GM18507 (cell line): ENCODE measurements around the gene LEMD1.
"Not testable (repeated sequence)": the region's sequence is repeated elsewhere in the genome, so short reads cannot be mapped to it uniquely, and the experiment has no call there.

ENCODE experiments used
- DNase-seq: peaks from one replicate; pipeline ENCODE4 v3.0.0; 2011; ENCODE audit warnings: low read depth; ENCODE audit not compliant: insufficient read length; ENCODE audit errors: extremely low spot score
- FAIRE-seq: peaks from 2 replicates; lab custom pipeline; 2011; peaks lifted over from hg19 to GRCh38; lab: Jason Lieb, UNC

The LEMD1 gene

DNA sequence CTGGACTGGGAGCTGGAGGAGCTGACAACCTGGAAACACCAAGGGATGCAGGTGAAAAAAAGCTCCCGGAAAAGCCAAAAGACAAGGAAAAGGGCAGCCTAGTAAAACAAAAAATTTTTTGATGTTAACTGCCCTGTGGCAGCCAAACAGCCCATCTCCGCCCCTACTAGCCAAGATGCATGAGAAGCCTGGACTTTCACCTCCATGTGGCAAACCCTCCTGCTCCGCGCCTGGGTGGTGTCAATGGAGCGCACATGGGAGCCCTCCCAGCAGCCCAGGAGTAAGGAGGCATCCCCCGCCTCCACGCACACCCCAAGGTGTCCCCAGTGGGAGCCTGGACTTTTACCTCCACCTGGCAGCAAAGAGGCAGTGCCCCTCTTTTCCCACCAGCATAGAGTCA, 30.5 kb downstream of the LEMD1 start:
- DNase-seq (no peak), FAIRE-seq (no peak)

DNA sequence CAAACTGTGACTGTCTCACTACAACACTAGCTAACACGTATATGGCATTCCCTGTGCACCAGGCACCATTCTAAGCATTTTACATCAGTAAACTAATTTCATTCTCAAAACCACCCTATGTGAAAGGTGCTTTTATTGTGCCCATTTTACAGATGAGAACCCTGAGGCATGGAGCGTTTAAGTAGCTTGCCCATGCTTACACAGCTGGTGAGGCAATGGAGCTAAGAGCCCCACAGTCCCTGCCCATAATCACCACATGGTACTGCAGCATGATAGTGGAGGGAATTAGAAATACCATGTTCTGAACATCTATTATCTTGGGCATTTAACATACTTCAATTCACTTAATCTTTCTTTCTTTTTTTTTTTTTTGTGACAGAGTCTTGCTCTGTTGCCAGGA, 34.0 kb downstream of the LEMD1 start:
- FAIRE-seq: no peak
- DNase-seq: no peak

DNA sequence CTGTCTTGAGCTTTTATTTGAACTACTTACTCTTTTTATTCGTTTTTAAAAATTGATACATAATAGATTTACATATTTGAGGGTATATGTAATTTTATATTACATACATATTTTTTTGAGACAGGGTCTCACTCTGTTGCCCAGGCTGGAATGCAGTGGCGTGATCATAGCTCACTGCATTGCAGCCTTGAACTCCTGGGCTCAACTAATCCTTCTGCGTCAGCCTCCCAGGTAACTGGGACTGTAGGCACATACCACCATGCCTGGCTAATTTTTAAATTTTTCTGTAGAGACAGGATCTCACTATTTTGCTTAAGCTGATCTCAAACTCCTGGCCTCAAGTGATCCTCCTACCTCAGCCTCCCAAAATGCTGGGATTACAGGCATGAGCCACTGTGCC, 38.9 kb downstream of the LEMD1 start:
- FAIRE-seq, DNase-seq: not testable (repeated sequence)

DNA sequence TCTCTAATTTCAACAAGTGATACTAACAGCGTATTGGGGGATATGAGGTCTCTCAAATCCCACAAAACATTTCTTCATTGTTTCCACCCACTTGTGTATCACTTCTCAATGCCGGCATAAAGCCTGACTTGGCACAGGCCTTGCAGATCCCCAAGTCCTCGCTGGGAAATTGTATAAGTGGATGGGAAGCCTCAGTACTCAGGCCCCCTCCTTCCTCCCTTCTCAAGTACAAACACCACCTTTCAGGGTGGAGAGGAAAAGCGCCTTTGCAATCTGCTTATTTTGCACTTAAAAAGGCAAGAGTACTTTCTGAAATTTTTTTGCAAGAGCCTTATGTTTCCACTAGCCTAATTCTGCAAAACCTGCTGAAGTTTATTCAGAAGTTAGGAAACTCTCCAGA, 39.3 kb downstream of the LEMD1 start:
- DNase-seq (no peak), FAIRE-seq (no peak)

DNA sequence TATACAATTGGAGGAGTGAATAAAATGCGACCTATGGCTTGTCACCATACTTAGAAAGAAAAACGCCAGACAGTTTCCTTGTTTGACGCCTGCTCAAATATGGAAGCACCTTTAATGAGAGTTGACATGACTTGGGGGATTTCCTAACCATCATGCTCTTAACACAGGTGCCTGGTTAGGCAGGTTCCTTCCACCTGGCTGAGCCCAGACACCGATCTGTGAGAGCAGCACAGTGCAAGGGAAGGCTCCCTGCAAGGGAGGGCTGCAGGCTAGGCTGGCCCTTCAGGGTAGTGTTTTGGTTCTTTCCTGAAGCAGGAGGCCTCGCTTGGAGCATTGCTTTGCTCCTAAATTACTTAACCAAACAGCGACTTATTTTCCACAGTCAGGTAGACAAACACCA, 40.6 kb downstream of the LEMD1 start:
- no peak for FAIRE-seq
- DNase-seq: no peak

DNA sequence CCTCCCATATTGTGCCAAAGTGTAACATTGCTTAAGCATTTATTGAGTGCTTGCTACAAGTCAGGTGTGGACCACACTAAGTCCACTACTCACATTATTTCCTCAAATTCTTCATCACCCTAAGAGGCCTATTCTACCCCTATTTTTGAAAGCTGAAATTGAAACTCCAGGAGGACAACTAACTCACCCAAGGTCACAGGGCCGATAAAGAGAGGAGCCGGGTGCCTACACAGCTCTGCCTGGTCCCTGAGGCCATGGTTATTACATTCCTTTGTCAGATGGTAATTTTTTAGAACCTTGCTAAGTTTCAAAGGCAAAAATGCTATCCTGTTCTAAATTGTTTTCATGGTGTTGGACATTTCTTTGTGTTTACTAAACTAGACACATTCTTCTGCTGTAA, 41.0 kb downstream of the LEMD1 start:
- FAIRE-seq: no peak
- no peak for DNase-seq

DNA sequence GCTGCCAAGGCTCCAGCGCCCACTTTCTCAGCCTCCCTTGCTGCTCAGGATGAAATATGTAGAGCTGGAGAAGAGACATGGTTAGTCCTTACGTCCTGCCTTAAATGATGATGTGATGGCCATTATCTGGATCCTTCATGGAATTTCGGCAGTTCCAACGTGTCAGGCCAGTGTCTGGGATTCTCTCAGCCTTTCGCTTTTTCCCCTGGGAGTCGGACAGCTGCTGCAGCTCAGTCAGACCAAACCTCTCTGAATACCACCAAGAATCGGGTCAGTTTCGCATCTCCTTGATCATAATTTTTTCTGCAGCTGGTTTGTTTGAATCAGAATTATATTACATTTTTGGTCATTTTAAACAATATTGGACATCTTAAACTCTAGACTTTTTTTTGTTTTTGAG, 42.8 kb downstream of the LEMD1 start:
- FAIRE-seq (no peak), DNase-seq (no peak)

DNA sequence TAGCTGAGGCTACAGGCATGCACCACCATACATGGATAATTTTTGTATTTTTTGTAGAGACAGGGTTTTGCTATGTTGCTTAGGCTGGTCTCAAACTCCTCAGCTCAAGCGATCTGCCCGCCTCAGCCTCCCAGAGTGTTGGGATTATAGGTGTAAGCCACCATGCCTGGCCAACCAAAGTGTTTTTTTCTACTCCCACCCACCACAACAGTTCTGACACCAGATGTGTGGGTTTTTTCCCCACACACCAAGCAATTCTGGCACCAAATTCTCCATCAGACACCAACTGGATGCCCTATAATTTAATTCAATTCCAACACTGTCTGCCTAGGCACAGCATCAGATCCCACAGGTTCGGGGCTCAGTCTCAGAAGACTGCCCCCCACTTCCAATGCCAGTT, 44.5 kb downstream of the LEMD1 start:
- DNase-seq: no peak
- no peak for FAIRE-seq

DNA sequence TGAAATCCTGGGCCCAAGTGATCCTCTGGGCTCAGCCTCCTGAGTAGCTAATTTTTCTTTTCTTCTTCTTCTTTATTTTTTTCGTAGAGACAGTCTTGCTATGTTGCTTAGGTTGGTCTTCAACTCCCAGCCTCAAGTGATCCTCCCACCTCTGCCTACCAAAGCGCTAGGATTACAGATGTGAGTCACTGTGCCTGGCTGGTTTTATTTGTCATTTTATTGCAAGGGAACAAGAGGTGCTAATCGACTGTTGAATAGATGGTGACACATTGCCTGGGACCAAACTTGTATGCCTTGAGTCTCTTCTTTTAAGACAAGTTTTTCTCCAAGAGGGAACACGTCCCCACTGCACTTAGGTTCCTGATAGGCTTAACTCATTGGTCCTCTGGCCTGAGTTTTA, 45.1 kb downstream of the LEMD1 start:
- DNase-seq: no peak
- FAIRE-seq: no peak

DNA sequence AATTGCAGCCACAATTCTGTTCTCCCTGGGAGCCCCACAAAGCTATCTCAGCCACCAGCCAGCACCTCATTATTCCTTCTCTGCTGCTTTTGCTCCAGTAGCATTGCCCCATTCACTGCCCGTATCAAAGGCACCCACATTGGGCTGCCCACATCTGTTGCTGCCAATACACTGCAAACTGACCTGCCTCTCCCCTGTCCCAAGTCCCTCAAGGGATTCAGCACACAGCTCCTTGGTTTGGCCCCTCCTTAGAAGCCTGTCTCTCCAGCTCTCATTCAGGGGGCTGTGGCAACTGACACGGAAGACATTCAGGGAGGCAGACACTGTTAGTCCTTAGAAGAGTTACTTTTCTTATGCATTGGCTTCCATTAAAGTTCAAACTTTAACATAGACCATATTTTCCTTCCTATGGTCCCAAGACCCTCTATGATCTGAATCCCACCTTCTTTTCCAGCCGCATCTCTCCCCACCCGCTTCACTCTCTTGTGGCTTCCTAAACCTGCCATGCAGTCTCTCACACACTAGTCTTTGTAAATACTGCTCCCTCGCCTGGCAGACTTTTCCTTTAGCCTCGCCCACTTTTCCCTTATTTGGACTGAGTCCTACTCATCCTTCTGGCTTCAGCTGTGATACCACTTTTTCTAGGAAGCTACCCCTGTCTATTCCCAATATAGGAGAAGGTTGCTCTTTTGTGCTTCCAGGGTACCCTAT, 45.9 kb downstream of the LEMD1 start:
- FAIRE-seq (no peak), DNase-seq (no peak)

DNA sequence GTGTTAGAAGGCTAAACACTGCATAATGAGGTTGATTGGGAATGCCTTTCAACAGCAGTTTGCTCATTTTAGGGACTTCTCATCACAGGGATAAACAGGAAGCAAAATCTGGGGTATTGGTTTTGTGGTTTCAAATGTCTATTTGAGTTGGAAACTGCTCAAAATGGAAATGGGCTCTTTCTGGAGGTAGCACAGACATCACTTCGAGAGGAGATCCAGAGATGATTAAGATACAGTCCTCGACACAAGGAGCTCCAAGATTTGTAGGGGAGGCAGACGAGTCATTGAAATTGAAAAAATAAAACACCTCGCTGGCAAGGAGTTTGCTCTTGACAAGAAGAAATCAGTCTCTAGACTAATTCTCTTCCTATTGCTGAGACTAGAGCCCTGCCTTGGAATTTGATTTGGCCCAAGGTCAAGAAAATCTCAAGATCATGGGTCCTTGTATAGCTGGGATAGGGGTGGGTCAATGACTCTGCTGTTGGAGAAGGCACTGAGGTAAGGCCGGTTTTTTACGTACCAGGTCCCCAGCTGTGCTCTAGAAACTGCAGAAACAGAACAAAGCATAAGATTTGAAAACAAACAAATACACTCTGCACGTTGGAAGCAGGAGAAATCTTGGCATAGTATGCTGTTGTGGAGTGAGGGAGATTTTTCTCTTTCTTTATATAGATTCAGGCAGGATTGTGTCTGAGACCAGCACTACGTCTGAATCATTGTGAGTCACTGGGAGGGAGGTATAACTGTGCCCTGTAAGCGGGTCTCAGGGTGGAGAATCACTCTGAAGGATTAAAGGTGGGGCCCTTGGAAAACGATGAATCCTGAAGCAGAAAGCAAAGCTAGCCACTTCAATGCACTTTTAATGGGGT, 47.4 kb downstream of the LEMD1 start:
- FAIRE-seq: no peak
- DNase-seq: no peak

DNA sequence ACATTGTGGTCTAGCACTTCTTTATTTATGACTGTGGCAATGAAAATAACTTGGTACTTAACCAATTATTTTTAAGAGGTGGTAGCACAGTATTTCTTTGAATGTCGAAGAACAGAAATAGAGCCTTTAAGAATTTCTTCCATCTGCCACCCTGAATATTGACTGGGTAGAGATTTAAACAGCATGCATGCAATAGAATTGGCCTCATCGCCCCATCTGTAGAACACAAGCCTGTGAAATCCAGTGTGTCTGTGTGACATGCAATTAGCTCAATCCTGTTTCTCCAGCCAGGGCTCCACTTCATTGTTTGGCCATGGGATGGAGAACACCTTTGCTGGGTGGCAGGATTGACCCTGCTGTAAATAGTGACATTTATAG, 48.1 kb downstream of the LEMD1 start:
- DNase-seq (no peak), FAIRE-seq (no peak)

DNA sequence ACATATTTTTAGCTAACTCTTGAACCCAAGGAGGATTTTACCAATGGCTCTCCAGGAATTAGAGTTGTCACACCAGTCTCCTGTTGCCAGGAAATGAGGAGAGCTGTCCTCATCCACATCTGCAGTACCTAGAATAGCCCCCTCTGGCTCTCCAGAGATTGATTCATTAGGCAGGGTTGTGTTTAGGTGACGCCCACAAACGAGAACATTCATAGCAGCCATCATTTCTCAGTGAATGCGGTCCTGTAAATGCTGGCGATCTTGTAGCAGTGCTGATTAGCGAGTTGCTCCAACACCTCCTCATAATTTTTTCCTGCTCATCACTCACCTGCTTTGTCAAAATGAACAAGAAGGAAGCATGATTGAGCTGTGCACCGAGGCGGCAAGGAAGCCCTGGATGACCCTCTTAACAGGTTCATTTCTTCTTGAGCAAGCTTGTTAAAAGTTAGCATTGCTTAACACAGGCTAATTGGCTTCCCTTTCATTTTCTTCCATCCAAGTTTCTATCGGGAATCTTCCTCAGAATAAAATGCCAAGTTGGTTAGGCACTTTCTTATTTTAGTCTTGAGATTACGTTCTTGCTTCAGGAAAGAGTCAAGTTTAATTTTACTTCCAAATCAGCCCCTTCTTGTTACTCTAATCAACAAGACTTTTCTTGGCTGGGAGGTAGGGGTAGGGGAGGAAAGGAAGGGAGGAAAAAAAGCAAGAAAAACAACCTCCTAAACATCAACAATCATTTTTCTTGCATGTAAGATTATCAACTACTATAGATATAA, 48.6 kb downstream of the LEMD1 start:
- FAIRE-seq (no peak), DNase-seq (no peak)

DNA sequence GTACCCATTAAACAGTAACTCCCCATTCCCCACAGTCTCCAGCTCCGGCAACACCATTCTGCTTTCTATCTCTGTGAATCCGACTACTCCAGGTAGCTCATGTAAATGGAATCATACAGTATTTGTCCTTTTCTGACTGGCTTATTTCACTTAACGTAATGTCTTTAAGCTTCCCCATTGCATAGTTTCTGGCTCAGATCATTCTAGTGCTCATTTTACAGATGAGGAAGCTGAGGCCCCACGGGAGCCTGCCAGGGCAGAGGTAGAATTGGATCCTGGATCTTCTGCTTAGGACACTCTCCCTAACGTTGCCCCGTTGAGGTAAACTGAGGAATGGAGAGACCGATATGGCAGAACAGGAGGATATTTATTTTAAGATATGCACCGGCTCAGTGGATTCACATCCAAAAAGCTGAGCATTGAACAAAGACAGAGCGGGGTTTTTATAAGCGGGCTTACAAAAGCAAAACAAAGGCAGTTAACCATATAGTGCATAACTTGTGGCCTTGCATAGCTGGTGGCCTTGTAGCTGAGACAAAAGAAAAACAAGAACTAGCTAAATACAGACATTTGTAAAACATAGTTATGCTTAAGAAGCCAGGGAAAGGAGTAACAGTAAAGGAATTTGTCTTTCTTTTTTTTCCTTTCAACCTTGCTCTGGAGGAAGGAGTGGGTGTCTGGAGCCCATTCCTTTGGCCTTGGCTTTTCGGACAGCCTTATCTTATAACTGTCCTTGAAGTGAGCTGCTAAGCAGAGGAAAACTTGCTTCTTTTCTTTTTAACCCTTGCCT, 49.8 kb downstream of the LEMD1 start:
- FAIRE-seq (no peak), DNase-seq (no peak)

DNA sequence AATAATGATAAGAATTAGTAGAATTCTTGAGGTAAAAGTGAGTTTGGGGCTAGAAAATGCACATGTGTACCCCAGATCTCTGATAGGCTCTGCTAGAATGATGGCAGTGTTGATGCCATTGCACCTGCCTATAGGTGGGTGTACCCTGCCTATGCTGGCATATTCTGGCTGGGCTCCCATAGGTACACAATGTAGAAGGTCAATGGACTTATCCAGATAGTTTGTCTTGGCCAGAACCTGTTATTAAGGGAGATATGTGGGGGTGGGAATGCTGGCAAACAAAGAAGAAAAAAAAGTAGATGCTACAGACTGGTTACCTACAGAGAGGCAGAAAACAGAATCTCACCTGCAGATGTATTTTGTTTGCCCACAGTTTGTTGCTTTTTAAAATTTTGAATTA, 51.1 kb downstream of the LEMD1 start:
- FAIRE-seq (no peak), DNase-seq (no peak)

DNA sequence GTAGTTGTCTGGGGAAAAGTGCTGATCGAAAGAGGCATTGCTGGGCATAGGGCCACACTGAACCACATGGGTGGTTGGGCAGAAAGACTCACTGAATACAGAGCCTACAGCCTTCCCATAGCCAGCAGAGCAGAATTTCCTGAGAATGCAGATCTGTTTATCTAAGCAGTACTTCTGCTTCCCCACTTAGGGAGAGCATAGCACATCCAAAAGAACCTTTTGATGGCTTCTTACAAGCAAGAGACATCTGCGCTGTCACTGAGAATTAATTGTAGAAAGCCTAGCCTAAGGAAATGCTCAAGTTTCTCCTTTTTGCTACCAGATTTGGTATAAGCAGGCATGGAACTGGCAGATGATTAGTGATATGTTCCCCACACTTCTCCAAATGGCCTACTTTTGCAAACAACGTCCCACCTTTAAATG, 52.1 kb downstream of the LEMD1 start:
- FAIRE-seq (no peak), DNase-seq (no peak)

DNA sequence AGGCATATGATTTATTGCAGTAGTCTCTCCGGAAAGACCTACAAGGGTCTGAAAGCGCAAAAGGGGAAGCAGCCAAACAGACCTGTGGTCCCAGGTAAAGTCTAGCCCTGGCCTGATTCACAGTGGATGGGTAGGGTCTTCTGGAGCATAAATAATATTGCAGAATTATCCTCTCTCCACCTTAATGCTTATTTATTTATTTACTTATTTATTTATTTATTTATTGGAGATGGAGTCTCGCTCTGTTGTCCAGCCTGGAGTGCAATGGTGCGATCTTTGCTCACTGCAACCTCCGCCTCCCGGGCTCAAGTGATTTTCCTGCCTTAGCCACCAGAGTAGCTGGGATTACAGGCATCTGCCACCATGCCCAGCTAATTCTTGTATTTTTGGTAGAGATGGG, 53.4 kb downstream of the LEMD1 start:
- no peak for DNase-seq
- no peak for FAIRE-seq

DNA sequence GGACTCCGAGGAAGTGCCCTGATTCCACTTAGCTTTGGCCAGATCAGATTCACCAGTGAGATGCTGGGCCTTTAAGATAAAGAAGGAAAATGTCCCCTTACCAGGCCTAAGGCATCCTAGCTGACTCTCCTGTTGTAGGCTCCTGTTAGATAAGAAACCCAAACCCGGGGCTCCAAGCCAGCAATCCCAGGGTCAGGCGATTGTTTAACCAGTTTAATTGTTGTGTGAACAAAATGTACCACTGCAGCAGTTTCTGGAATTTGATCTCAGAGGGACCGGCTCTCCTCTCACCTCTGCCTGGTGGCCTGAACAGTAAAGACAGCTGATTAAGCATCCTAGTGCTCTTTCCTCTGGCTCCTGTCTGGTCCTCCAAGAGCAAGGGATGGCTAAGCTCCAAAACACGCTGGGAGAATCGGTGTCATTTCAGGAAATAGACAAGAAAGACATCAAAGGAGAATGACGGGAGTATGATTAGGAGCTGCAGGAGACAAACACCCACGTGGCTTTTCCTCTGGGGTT, 55.9 kb downstream of the LEMD1 start:
- FAIRE-seq (no peak), DNase-seq (no peak)

DNA sequence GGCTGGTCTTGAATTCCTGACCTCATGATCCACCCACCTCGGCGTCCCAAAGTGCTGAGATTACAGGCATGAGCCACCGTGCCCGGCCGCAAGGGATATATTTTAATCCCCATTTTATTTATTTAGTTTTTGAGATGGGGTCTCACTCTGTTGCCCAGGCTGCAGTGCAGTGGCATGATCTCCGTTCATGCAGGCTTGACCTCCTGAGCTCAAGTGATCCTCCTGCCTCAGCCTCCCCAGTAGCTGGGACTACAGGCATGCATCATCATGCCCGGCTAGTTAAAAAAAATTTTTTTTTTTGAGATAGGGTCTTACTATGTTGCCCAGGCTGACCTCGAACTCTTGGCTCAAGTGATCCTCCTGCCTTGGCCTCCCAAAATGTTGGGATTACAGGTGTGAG, 56.8 kb downstream of the LEMD1 start:
- not testable (repeated sequence) for DNase-seq, FAIRE-seq
